AG08395 (cell line): ENCODE measurements around the gene CCDC47.

ENCODE experiments used
- DNase-seq: peaks from one replicate; pipeline ENCODE4 v3.0.0; 2012; ENCODE audit warnings: mixed read lengths, low spot score

Gene CCDC47

GRCh38 chr17:63783522-63783921, 10.1 kb upstream of the CCDC47 start:
- no peak for DNase-seq

- DNase-seq: no peak
Measured at GRCh38 chr17:63780928-63781327, 7.5 kb upstream of the CCDC47 start.

DNA sequence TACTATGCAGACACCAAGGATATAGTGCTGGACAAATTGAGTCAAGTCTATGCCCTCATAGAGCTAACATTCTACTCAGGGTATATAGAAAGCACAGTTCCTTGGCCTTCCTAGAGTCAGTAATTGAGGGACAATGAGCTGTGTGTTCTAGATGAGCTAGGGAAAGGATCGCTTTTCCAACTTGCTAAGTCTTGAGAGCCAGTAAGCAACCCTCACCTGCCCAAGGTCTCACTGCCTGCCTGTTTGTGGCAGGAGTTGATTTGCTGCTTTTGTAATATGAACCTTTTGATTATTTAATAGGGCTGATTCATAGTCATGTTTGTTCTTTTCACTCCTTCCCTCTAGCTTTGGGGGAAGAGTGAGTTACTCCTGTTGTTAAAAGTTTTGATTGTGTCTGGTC, 7.1 kb upstream of the CCDC47 start:
- no peak for DNase-seq

DNA sequence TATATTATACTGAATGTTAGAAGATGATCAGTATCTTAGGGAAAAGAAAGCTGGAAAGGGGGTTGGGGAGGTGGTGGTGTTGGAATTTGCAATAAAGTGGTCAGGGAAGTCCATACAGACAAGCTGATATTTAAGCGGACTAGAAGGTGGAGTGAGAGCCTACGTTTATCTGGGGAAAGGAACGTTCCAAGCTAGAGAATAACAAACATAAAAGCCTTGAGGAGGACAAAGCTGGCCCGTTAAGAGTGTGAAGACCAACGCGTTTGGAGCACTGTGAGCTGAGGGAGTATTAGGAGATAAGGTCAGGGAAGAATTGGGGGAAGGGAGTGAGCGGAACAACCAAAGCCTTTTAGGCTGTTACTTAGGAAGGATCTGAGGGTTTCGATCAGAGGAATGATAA, 2.0 kb upstream of the CCDC47 start:
- no peak for DNase-seq

- no peak for DNase-seq
Measured at GRCh38 chr17:63774969-63775265, 1.5 kb upstream of the CCDC47 start.

- DNase-seq: peak; percentile 57
Measured at GRCh38 chr17:63774141-63774968, 958 bp upstream of the CCDC47 start, which contains the start of gene DDX42. Gene DDX42, plus strand, starts transcription at chr17:63774170. Its CDS starts 12,880 bp downstream, at chr17:63787050.

- DNase-seq: peak; percentile 17
Measured at GRCh38 chr17:63772801-63773271, 561 bp downstream of the CCDC47 start.

- no peak for DNase-seq
Measured at GRCh38 chr17:63768433-63768832, 5.0 kb downstream of the CCDC47 start.

DNA sequence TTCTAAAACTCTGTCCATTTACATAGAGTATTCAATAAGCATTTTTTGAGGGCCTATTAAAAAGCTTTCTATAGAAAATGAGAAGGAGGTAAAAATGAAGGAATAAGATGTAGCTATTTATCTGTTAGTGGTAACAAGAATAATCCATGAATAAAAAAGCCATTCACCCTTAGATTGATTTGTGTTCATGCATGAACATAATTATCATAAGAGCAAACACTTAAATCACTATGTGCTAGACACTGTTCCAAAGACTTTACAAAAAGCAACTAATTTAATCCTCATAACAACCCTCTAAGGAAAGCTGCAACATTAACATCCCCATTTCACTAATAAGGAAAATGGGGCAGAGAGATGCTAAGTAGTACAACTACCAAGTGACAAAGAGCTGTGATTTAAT, 6.6 kb downstream of the CCDC47 start:
- no peak for DNase-seq

- DNase-seq: no peak
Measured at GRCh38 chr17:63764716-63765115, 8.7 kb downstream of the CCDC47 start.

- DNase-seq: no peak
Measured at GRCh38 chr17:63762161-63763078, 11.0 kb downstream of the CCDC47 start.

GRCh38 chr17:63760771-63761539, 12.4 kb downstream of the CCDC47 start:
- no peak for DNase-seq

- DNase-seq: no peak
Measured at GRCh38 chr17:63758428-63758827, 15.0 kb downstream of the CCDC47 start.

DNA sequence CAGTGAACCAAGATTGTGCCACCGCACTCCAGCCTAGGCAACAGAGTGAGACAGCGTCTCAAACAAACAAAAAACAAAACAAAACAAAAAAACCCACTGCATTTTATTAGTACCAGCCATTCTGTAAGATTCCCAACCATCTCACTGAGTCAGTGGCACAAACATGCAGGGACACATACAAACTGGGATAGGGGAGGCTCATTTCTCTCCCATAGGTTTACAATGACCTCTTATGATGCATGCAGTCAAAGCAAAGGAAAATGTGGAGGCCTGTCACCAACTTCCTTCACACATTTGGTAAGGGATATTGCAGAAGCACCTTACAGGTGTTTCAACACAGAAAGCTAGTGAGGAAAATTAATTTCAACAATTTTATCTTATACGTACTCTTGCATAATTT, 19.4 kb downstream of the CCDC47 start:
- no peak for DNase-seq

DNA sequence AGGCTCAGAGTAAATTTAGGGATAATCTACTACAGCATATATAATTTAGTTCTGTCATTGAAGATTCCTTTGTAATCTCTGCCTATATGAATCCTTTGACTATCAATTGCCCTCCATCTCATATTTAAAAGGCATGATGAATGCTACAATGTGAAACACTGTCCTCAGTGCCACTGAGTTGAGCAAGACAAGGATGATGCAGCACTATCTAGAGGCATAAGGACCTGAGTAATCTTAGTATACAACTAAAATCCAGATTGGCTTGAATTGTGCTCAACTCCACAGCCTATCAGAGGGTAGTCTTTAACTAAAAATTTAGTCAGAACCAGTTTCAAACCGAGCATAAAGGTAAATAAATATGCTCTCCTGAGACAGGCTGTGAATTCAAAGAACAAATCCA, 20.2 kb downstream of the CCDC47 start:
- DNase-seq: no peak

GRCh38 chr17:63752707-63753106, 20.7 kb downstream of the CCDC47 start:
- DNase-seq: no peak

DNA sequence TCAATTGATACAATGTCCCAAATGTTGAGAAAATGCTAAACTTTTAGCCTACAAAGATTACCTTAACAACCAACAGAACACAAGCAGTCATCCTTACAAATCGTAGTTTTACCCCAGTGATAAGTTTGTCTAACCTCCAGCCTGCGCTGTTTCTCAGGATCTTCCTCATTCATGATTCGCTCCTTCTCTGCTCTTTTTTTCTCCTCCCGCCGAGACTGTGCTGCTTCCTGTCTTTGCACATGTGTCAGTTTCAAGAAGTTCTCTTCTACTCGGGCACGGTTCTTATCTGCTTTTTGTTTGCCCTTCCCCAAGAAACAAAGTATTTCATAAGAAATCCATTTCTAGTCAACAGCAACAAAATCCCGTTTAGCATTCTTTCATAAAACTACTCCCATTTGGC, 21.6 kb downstream of the CCDC47 start:
- no peak for DNase-seq

- peak; percentile 99 for DNase-seq
Measured at GRCh38 chr17:63741408-63742173, 31.8 kb downstream of the CCDC47 start, which contains the start of gene STRADA. Gene STRADA, minus strand, starts transcription at chr17:63741799. Its CDS starts 13,430 bp downstream, at chr17:63728369.

- DNase-seq: no peak
Measured at GRCh38 chr17:63741143-63741407, 32.3 kb downstream of the CCDC47 start.

GRCh38 chr17:63740464-63741142, 32.8 kb downstream of the CCDC47 start:
- peak; percentile 3 for DNase-seq

DNA sequence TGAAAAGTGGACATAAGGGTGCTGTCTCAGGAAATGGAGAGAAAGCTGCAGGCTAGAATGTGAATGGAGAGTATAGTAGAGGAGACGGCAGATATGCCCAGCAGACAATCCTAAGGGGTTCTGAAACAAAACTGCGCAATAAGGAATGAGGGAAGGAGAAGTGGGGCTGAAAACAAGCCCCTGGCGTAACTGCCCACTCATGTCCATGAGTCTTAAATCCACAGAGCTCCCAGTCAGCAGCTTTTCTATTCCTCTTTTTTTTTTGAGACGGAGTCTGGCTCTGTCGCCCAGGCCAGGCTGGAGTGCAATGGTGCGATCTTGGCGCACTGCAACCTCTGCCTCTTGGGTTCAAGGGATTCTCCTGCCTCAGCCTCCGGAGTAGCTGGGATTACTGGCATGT, 37.7 kb downstream of the CCDC47 start:
- no peak for DNase-seq
